NCI-H748 treated with DMSO at 0.1 percent for 48 hours (cell line): ENCODE data around the gene PRKAR1B.
A peak's percentile ranks its signal among the peaks of the same experiment; 100 is the strongest.

Experiments
- DNase-seq: peaks from one replicate; lab custom pipeline; 2025; lab: John Stamatoyannopoulos, UW

The PRKAR1B gene

DNA sequence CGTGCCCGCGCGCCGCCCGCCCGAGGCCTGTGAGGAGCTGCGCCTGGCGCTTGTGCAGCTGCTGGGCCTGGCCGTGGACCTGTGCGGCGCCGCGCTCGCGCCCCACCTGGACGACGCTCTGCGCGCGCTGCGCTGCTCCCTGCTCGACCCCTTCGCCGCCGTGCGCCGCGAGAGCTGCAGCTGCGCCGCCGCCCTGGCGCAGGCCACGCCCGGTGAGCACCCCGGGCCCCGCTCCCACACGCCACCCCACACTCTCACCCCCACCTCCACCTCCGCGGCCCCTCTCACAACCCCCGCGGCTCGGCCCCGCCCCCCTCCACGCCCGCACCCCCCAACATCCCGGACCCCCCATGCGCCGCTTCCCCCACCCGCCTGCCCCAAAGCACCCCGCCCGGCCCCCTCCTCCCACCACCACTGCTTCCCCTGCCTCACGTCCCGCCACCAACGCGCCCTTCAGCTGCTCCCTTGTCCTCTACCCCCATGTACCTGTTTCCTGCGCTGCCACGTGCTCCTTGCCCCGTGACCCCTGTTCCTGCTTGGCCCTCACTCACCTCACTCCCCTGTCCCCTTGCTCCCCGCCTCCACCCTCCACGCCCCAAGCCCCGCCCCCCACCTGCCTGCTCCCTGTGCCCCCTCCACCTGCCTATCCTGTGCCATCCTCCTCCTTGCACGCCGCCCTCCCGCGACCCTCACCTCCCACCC, at the start of gene PRKAR1B:
PRKAR1B (minus strand) TSS at position 178 of the 702 bp plus-strand sequence. CDS start 15,776 bp downstream, outside the sequence.
- DNase-seq, result no peak

DNA sequence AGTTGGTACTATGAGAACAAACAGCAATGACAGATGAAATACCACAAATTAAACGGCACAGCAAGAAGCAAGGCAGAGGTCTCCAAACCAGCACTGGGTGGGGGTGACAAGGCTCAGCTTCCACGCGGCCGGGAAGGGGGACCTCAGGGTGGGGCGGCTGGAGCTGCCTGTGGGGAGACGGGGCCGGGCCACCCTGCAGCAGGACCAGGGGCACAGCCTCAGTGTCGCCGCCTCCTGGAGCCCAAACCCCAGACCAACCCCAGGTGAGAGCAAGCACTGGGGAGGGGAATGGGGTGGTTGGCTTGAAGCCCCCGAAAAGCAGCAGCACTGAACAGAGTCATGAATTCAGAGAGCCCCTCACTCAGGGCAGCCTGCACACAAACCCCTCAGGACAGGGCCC, 49.3 kb upstream of the PRKAR1B start:
- DNase-seq, result no peak

DNA sequence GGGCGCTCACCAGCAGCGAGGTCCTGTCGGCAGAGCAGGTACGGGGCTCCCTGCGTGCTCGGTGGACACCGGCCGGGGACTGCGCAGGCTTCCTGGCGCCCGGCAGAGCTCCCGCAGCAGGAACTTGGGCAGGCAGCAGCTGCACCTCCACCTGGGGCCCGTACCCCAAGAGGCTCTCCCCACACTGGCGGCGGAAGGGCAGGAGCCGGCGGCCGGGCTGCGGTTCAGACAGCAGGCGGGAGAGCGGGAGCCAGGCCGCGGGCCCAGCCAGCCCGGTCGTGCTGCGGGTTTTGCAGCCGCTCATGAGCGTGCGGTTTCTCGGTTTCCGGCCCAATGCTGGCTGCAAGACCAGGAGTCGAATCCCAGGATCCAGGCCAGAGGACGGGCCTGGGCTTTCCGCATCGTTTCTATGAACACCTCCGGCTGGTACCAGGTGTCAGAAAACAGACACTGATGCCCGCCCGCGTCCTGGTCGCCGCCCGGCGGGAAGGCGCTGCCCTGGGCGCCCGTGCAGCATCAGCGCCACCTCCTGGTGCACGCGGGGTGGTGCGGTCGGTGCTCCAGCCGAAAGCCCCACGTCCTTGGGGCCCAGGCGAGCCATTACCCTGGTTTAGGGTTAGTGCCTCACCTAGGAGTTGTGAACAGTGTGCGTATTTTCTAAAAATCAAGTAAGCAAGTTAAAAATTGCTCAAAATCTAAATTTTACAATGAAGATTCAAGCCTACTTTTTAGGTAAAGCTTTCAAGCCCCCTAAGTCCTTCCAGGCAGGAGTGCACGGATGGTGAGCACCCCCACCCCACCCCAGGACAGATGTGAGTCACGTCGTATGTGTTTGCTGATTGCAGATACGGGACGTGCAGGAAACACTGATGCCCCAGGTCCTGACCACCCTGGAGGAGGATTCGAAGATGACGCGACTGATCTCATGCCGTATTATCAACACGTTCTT, 47.4 kb upstream of the PRKAR1B start:
- DNase-seq, result peak; percentile 16

DNA sequence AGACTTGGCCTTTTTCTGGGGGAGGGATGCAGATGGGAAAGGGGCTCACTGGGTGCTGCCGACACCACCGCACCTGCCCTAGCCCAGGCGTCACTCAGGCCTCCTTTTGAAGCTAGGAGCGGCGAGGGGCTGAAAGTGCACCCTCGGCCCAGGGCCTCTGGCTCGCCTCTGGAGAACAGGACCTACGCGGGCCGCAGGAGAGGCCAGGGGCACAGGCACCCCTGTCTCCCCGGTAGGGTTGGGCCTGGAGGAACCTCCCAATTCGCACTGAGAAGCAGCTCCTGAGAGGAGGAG, 46.5 kb upstream of the PRKAR1B start:
- DNase-seq, result no peak

DNA sequence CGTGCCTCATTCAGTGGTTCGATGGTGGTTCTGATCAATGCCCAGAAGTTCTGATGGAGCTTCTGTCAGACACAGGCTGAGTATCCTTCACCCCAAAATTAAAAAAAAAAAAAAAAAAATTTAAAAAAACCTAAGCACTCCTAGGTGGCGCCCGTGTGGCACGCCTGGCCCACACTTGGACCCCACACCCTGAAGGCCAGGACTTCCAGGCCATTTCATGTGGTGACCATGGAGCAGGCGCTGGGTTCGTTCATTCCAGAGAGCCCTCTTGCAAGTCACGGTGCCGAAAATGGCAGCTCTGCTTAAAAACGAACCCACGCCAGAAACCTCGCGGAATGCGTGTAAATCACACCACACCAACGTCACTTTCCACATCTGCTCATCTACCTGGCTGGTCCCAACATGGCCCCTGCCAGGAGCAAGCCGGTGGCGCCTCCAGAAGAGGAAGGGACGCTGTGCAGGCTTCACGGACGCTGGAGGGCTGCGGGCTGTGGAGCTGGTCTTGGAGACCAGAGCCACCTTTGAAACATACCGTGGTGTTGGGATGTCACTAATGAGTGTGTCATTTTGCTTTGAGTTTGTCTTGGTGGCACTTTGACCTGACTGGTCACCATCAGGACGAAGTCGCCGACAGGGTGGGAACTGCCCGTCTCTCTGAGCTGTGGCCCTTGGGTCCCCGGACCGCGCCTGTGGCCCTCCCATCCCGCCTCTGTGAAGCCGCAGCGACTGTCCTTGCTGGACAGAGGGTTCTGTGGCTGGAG, 46.0 kb upstream of the PRKAR1B start:
- DNase-seq, result no peak

DNA sequence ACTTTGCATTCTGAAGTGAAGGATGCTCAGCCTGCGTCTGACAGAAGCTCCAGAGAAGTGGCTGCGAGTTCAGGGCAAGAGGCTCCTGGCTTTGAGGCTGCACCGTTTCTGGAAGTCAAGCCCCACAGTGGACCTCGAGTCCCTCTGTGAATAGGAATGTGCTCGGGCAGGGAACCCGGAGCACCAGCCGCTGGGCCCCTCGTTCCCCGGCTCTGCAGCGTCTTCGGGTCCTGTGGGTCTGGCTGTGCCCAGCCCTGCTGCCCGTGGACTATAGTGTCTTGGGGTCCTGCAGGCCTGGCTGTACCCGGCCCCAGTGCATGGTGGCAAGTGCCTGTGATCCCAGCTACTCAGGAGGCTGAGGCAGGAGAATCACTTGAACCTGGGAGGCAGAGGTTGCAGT, 45.3 kb upstream of the PRKAR1B start:
- no peak for DNase-seq

DNA sequence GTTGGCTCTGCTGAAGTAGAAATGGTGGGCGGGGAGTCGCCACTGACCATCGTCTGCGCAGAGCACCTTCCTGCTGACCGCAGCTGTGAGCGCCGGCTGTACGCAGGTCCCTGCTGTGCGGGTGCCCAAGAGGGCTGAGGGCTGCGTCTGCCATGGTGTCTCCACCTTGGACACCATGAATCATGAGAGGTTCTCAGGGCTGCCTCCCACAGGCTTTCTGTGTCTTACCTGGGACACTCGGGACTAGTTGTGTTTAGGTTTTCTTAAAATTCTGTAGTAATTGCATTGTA, 44.9 kb upstream of the PRKAR1B start:
- DNase-seq, result no peak

DNA sequence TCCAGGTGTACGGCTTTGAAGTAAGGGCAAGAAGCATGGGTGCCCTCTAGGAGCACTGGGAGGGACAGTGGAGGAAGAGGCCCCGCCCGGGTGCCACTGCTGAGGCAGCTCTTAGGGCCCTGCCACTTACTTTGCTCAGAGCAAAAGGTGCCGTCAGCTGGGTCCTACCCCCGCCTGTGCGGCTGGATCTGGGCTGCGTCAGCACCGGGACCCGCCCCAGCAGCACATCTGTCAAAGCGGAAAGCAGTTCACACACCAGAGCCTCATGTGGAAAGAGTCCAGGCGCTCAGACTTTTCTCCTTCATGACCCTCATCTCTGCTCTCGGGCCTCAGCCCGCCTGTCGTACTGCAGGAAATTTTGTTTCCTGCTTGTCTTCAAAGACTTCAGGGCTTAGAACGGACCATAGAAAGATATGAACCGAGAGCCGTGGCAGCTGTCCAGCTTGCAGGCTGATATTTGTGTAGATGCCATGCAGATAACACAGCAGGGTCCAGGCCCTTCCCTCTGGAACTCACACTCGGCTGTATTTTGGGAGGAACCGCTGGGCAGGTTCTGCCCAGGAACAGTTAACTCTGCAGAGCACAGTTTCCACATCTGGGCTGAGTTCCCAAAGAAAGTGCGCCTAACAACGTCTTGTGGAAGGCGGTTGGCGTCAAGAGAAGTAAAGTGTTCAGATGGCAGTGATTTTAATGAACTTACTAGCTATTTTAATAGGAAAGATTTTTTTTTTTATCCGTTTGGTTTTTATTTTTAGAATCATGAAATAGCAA, 44.3 kb upstream of the PRKAR1B start:
- DNase-seq, result no peak

DNA sequence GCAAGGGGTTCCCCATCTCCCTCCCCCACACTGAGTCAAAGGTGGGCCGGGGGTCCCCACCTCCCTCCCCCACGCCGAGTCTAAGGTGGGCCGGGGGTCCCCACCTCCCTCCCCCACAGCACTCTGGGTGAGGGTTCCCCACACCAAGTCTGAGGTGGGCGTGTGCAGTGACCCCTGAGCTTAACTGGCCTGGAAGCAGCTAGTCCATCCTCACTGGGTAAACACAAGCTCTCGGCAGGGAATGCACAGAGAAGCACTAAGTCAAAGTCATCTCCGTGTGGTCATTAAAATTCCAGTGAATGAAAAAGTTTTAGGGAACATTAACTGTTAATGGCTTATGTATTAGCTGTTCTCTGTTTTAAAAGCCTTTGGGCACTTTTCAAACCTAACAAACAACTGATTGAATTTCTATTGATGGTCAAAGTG, 43.7 kb upstream of the PRKAR1B start:
- DNase-seq, result no peak

DNA sequence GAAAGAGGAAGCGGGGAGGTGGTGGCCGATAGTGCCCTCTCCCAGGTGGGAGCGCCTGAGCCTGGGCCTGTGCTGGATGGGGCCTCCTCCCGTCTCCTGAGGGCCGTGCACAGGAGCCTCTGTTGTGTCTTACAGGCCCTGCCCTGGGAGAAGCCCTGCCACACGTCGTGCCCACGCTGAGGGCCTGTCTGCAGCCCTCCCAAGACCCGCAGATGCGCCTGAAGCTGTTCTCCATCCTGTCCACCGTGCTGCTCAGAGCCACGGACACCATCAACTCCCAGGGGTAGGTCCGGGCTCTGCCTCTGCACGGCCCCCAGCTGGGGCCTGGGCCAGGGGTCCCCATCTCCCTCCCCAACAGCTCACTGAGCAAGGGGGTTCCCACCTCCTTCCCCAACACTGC, 43.3 kb upstream of the PRKAR1B start:
- DNase-seq, result no peak

DNA sequence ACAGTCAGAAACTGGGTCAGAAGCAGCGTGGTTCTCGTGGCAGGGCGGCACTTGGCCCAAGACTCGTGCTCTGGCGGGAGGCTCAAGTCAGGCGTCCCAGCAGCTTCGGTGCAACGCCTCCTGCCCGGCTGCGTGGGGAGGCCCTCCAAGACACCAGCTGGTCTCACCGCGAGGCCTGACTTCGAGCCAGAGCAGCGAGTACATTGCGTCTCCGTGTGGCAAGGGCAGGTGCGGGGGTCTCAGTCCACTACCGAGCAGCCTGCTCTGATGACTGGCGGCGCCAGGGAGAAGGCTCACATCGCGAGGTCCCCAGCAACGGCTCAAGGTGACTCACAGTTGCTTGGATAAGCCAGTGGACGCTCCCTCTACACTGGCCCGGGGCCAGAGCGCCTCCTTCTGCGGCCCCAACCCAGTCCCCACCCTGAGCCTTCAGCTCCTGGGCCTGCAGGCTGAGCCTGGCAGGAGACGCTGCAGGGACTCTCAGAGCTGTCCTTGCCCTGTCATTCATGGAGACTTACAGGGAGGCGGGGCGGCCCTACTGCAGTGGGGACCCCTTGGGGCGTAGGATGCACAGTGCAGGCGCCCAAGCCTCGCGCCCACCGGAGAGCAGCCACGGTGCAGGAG, 41.9 kb upstream of the PRKAR1B start:
- DNase-seq, result no peak

DNA sequence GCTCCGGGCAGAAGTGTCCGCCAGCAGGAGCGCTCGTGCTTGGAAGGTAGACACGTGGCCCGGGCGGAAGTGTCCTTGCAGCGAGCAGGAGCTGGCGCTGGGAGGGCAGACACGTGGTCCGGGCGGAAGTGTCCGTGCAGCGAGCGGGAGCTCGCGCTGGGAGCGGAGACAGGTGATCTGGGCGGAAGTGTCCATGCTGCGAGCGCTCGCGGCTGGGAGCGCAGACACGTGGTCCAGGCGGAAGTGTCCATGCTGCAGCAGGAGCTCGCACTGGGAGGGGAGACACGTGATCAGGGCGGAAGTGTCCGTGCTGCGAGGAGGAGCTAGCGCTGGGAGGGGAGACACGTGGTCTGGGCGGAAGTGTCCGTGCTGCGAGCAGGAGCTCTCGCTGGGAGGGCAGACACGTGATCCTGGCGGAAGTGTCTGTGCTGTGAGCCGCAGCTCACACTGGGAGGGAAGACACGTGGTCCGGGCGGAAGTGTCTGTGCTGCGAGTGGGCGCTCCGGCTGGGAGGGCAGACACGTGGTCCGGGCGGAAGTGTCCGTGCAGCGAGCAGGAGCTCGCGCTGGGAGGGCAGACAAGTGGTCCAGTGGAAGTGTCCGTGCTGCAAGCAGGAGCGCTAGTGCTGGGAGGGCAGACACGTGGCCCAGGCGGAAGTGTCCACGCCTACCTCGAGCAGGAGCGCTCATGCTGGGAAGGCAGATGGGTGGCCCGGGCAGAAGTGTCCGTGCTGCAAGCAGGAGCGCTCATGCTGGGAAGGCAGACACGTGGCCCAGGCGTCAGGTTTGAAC, 41.1 kb upstream of the PRKAR1B start:
- peak; percentile 99 for DNase-seq

DNA sequence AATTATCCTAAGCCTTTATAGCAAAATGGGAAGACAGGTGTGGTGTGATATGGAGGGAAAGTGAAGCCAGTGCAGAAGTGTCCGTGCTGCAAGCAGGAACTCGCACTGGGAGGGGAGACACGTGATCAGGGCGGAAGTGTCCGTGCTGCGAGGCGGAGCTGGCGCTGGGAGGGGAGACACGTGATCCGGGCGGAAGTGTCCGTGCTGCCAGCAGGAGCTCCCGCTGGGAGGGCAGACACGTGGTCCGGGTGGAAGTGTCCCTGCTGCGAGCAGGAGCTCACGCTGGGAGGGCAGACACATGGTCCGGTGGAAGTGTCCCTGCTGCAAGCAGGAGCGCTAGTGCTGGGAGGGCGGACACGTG, 40.5 kb upstream of the PRKAR1B start:
- DNase-seq, result peak; percentile 87

DNA sequence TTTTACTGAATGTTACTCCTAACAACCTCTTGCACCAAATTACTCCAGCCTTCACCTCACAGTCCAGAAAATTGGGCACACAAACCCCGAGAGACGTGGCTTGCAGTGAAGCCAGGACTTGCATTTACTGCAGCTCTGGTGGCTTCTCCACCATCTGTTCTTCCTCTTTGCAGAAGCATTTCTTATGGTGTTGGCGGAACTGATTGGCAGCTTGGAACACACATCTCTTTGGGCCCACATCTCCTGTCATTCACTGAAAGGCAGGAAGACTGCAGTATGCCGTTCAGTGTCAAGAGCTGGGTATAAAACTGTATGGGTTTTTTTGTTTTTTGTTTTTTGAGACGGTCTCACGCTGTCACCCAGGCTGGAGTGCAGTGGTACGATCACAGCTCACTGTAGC, 38.3 kb upstream of the PRKAR1B start:
- DNase-seq, result no peak

DNA sequence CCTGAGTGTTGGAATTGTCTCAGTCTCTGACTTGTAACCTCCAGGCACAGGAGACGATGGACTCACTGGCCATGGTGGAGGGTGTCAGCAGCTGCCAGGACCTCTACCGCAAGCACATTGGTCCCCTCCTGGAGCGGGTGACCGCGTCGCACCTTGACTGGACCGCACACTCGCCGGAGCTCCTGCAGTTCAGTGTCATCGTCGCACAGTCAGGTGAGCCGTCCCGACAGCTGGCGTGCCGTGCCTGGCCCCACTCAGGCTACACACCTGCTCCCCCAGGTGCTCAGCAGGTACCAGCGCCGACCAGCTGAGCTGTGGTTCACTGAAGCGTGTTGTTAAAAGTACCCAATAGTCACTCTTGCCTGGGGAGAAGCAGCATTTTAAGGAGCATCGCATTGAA, 36.7 kb upstream of the PRKAR1B start:
- DNase-seq, result no peak

DNA sequence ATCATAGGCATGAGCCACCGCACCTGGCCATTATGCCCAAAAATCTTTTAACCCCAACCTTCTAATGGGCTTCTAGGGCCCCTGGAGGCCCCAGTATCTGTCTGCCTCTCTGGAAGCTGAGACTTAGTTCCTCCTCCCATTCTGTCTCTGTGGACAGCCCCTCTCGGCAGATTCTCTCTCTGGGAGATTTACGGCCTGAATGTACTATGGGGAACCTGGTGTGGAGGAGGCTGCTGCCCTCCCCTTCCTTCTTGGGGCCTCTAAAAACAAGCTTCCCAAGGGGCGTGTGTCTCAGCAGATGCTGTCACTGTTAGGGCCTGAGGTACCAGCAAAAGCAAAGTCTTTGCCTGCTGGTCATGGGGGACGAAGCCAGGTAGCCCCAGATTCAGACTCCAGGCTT, 35.8 kb upstream of the PRKAR1B start:
- DNase-seq, result no peak

DNA sequence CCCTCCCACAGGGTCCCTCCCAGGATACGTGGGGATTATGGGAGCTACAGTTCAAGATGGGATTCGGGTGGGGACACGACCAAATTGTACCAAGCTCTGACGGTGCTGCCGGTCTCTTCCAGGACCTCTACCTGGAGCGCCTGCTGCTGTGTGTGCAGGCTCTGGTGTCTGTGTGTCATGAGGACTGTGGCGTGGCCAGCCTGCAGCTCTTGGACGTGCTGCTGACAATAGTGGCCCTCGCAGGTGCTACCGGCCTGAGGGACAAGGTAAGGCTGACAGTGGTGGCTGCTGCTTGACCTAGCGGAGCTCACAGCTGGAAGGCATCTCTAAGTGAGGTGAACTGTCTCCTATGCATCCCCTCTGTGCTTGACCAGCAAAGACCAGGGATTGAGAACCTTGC, 34.5 kb upstream of the PRKAR1B start:
- no peak for DNase-seq

DNA sequence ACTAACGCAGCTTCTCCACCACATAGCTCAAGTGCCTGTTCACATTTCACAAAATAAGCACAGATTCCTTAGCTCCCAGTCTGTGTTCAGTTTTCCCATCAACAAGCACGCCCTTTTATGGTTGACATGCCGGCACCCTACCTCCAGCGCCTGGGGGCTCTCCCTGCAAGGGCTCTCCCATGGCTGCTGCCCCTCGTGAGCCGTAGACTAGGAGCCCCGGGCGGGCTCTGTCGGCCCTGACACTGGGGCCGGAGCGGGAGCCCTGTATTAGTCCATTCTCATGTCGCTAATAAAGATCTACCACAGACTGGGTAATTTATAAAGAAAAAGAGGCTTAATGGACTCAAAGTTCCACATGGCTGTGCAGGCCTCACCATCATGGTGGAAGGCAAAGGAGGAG, 34.0 kb upstream of the PRKAR1B start:
- no peak for DNase-seq

DNA sequence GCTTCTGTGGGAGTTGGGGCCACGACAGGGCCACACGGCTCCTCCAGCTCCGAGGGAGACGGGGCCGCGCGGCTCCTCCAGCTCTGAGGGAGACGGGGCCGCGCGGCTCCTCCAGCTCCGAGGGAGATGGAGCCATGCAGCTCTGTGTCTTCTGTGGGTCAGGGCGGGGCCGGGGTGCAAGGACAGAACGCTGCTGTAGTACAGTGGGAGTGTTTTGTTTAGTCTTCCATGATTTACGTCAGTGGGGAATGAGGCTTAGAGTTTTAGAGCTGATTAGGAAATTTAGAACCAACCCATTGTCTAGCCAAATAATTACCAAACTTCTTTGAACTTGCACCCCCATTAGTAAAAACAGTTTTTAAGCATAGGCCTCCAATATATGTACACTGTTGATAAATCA, 32.9 kb upstream of the PRKAR1B start:
- DNase-seq, result no peak

DNA sequence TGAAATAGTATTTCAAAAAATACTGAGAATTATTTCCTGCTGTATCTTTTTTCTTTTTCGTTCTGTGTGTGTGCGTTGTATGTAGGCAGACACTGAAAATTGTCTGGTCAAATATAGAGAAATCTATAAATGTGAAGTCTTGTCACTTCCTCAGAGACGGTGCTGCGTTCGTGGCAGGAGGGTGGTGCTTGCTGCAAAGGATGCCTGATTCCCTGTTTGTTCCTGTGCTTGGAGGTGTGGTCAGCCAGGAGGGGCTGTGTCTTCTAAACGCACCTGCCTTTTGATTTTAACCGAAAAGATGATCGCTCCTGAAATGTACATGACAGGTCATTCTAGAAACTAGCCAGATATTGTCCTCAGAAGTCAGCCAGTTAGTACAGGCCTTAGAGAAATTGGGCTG, 32.5 kb upstream of the PRKAR1B start:
- no peak for DNase-seq

DNA sequence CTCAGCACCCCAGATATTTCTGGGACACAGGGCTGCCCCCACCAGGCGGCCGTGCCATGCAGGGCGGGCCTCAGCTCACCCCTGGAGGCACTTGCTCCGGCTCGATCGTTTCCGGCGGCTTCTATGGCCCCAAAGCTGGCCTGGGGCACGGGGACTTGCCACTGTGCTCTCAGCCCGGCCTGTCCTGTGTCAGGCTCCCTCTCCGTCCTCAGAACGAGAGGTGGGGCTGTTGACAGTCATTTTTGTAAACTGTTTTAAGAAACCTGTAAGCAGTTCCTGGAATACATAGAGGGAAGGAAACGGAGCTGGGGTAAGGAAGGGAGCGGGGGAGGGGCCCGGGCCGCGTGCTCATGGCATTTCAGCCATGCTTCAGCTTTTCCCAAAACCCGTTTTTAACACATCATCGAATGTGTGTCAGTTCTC, 30.7 kb upstream of the PRKAR1B start:
- no peak for DNase-seq
